ENCODE data around the gene CLOCK.

The CLOCK gene

GRCh38 chr4:55380576-55380975 is 166.1 kb downstream of the CLOCK start:
- DNase-seq (ENCODE audit: low spot score), result no peak

- DNase-seq (ENCODE audit: low spot score), result no peak
Measured at GRCh38 chr4:55378617-55379467, 167.9 kb downstream of the CLOCK start.

All from pons (tissue), 1 donor.